Activated CD4-positive, alpha-beta T cell treated with anti-CD3 and anti-CD28 coated beads, Interleukin-2, Interleukin-6, amounts not matched to agents 100 ng/mL and 50 ng/mL, durations not matched to agents 16 hours and 8 hours (primary cell): Measurements from ENCODE around the gene DDX59.
A peak's percentile ranks its signal among the peaks of the same experiment; 100 is the strongest.

Experiments
- DNase-seq: peaks from one replicate; pipeline ENCODE4 v3.0.0-alpha.2; 2020

DDX59 gene

DNA sequence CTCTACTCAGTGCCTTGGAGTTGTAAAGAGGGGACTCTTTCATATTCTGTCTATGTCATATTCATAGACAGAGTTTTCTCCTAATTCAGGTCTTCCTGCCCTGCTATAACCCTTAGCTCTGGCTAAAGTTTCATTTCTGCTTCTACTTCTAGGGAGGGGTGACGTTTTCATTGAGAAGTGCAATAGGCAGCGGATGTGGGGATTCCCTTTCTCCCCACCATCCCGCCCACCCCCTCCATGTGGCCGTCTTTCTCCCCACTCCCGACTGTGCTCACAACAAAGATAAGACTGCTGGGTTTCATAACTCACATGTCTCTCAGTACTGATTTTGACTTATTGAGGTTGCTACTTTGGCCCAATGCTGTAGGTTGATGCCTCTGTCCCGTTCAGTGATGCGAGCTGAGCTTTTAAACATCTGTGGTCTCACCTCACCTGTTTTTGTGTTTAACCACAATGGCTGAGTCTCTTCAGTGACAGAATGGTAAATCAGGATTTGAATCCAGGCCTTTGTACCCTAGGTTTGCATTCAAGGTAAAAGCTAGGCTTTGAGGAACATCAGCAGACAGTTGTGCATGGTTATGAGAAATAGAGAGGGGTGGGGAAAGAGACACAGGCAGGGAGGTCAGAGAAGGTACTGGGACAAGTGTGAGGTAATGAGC is 41.4 kb downstream of the DDX59 start:
- DNase-seq, result peak; percentile 69

GRCh38 chr1:200627575-200628222 is 42.0 kb downstream of the DDX59 start:
- no peak for DNase-seq

DNA sequence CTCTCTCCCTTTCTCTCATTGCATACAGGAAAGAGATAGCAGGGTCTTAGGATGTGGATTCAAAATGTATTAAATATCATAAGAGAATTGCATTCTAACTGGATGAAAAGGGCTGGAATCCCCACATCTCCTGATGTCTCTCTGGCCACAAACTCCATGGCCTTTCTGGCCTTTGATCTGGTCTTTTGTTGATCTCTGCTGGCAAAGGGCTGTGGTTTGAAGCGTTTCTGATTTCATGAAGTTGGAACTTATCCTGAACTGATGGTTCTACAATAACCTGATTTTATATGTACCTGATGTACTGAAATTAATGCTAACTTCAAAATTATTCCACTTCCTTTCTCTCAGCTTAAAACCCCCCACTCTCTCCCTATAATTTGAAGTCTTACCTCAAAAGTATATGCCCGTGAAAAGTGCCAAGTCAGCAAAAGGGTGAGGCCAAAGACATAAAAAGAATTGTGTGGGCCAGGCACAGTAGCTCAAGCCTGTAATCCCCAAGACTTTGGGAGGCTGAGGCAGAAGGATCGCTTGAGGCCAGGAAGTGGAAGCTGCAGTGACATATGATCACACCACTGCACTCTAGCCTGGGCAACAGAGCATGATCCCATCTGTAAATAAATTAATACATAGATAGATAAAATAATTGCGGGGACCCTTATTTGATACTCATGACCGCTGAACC is 42.7 kb downstream of the DDX59 start:
- DNase-seq, result no peak

- DNase-seq, result peak; percentile 74
These were observed 44.3 kb downstream of the DDX59 start for GRCh38 chr1:200625381-200625824.

GRCh38 chr1:200624679-200625335 is 44.9 kb downstream of the DDX59 start:
- no peak for DNase-seq

- DNase-seq, result peak; percentile 95
These were observed 49.2 kb downstream of the DDX59 start, which contains the start of gene KIF14 for GRCh38 chr1:200620273-200621131. Gene KIF14 (minus strand): TSS chr1:200620751. CDS start chr1:200618723, 2,028 bp downstream.

- DNase-seq, result no peak
These were observed 49.8 kb downstream of the DDX59 start for GRCh38 chr1:200619894-200620272.

GRCh38 chr1:200610846-200611245 is 58.9 kb downstream of the DDX59 start:
- no peak for DNase-seq

DNA sequence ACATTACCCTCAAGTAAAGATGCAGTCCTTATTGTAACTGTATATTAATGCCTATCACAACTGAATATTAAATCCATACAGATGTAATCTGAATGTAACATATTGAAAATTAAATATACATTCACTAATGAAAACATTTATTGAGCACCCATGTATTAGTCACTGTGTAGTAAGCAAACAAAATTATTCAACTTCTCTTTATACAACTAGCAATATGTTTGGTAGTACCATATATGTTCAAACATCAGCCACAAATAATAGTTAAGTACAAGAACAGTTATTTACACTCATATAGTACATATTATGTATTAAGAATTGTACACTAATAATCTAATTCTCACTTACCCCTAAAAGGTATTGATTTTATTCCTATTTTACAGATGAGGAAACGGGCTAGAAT is 67.1 kb downstream of the DDX59 start:
- no peak for DNase-seq
